SK-N-SH (cell line): ENCODE results near the gene TTC28. TPM values are rescaled to one million over a fixed set of nuclear protein-coding genes. Genes with fewer than 3 reads are reported as not detected.

Experiments
- CTCF ChIA-PET: fragments of 300-600, 350-600 bp; formaldehyde crosslinking; extraction: SDS; loops from one replicate; lab custom pipeline; 2021; lab: Yijun Ruan, JAX
- POLR2A ChIA-PET: fragments of 350-600 bp; sonication (Branson Sonifier 250); formaldehyde crosslinking; extraction: SDS; loops from one replicate; lab custom pipeline; 2020; ENCODE audit warnings: antibody characterized with exemption, inconsistent platforms; lab: Yijun Ruan, JAX
- DNase-seq: peaks from one replicate; pipeline ENCODE4 v3.0.0; 2012
- H2AFZ ChIP-seq: fragments of 200-600 bp; sonication (generic); 2 replicates; pipeline ENCODE4 v1.8.1; 2016; ENCODE audit warnings: antibody characterized with exemption, mild to moderate bottlenecking, low read depth
- H3F3A ChIP-seq: fragments of 200-600 bp; sonication (generic); replicated peaks from 2 replicates; pipeline ENCODE3; 2016; ENCODE audit warnings: antibody characterized with exemption, mild to moderate bottlenecking; ENCODE audit not compliant: insufficient read depth
- H3K27ac ChIP-seq, 2 experiments: fragments of 200-500 bp in 1 of 2; fragments of 200-600 bp in 1 of 2; sonication (Bioruptor generic) in 1 of 2; sonication (generic), shearing (Covaris generic) in 1 of 2; 2 replicates each; pipeline versions ENCODE4 v1.5.1 to v1.6.1; 2014 to 2016; ENCODE audit warnings: low read depth in 2 of 2, inconsistent platforms in 1 of 2, low read length in 1 of 2, mild to moderate bottlenecking in 1 of 2, mixed read lengths in 1 of 2
- H3K27me3 ChIP-seq: fragments of 200-600 bp; sonication (generic), shearing (Covaris generic); 2 replicates; pipeline ENCODE4 v1.6.1; 2016; ENCODE audit warnings: mixed run types; ENCODE audit not compliant: insufficient read depth
- H3K36me3 ChIP-seq, 2 experiments: fragments of 200-500 bp in 1 of 2; fragments of 200-600 bp in 1 of 2; sonication (Bioruptor generic) in 1 of 2; sonication (generic) in 1 of 2; replicated peaks in 1 of 2; 2 replicates each; pipeline versions ENCODE3 to v1.5.1; 2014 to 2016; ENCODE audit warnings: low read length in 1 of 2, mild to moderate bottlenecking in 1 of 2; ENCODE audit not compliant: insufficient read depth in 2 of 2, control insufficient read depth in 1 of 2
- H3K4me1 ChIP-seq, 2 experiments: fragments of 200-500 bp in 1 of 2; fragments of 200-600 bp in 1 of 2; sonication (Bioruptor generic) in 1 of 2; sonication (generic), shearing (Covaris generic) in 1 of 2; 2 replicates each; pipeline versions ENCODE4 v1.5.1 to v1.6.1; 2014 to 2016; ENCODE audit warnings: low read depth in 1 of 2, low read length in 1 of 2, mixed run types in 1 of 2; ENCODE audit not compliant: insufficient read depth in 2 of 2, control insufficient read depth in 1 of 2
- H3K4me2 ChIP-seq: fragments of 200-600 bp; sonication (generic), shearing (Covaris generic); 2 replicates; pipeline ENCODE4 v1.6.1; 2017; ENCODE audit warnings: mixed run types
- H3K4me3 ChIP-seq, 2 experiments: fragments of 200-500 bp in 1 of 2; fragments of 200-600 bp in 1 of 2; sonication (Bioruptor generic) in 1 of 2; sonication (generic), shearing (Covaris generic) in 1 of 2; 2 replicates each; pipeline versions ENCODE4 v1.5.1 to v1.8.1; 2014 to 2016; ENCODE audit warnings: low read depth in 2 of 2, inconsistent platforms in 1 of 2, low read length in 1 of 2, mild to moderate bottlenecking in 1 of 2, mixed read lengths in 1 of 2, moderate library complexity in 1 of 2
- H3K79me2 ChIP-seq: fragments of 200-600 bp; sonication (generic); 2 replicates; pipeline ENCODE4 v1.8.1; 2017; ENCODE audit warnings: mild to moderate bottlenecking; ENCODE audit not compliant: insufficient read depth
- H3K9ac ChIP-seq: fragments of 200-600 bp; sonication (generic); 2 replicates; pipeline ENCODE4 v1.6.1; 2017; ENCODE audit warnings: mixed run types
- H3K9me2 ChIP-seq: fragments of 200-600 bp; sonication (generic); 2 replicates; pipeline ENCODE4 v1.6.1; 2017; ENCODE audit warnings: mixed run types
- H3K9me3 ChIP-seq: fragments of 200-600 bp; sonication (generic); 2 replicates; pipeline ENCODE4 v1.6.1; 2017; ENCODE audit warnings: mixed run types, mild to moderate bottlenecking, moderate library complexity
- H4K20me1 ChIP-seq: fragments of 200-600 bp; sonication (generic); 2 replicates; pipeline ENCODE4 v1.6.1; 2017; ENCODE audit warnings: mild to moderate bottlenecking, mixed run types; ENCODE audit not compliant: insufficient read depth
- CHD2 ChIP-seq: fragments of 150-350 bp; IDR thresholded peaks from 2 replicates; pipeline ENCODE4 v1.6.1; 2018; ENCODE audit warnings: low read length; ENCODE audit not compliant: partially characterized antibody
- EP300 ChIP-seq, 2 experiments: IDR thresholded peaks; 2 replicates each; pipeline versions ENCODE4 v1.4.0 to v1.6.1; 2012; ENCODE audit warnings: borderline replicate concordance in 1 of 2, low read depth in 1 of 2, low read length in 1 of 2
- EZH2phosphoT487 ChIP-seq: fragments of 200-600 bp; sonication (generic); IDR thresholded peaks from 2 replicates; pipeline ENCODE4 v1.6.1; 2017; ENCODE audit warnings: low read depth, mixed run types, mild to moderate bottlenecking, antibody characterized with exemption, moderate library complexity, borderline replicate concordance
- FOSL2 ChIP-seq: IDR thresholded peaks from 2 replicates; pipeline ENCODE4 v1.4.0; 2012; ENCODE audit warnings: low read depth, mild to moderate bottlenecking, moderate library complexity, borderline replicate concordance
- GABPA ChIP-seq: IDR thresholded peaks from 2 replicates; pipeline ENCODE4 v1.4.0; 2012; ENCODE audit warnings: low read depth, mild to moderate bottlenecking
- JUND ChIP-seq: IDR thresholded peaks from 2 replicates; pipeline ENCODE4 v1.4.0; 2012
- MEF2A ChIP-seq: IDR thresholded peaks from 2 replicates; pipeline ENCODE4 v1.4.0; 2012; ENCODE audit warnings: low read depth, borderline replicate concordance
- MXI1 ChIP-seq: IDR thresholded peaks from 2 replicates; pipeline ENCODE4 v1.6.1; 2012; ENCODE audit warnings: mild to moderate bottlenecking, low read depth, low read length, improper control_type of control experiment
- NRF1 ChIP-seq: IDR thresholded peaks from 2 replicates; pipeline ENCODE4 v1.6.1; 2012; ENCODE audit warnings: low read depth, mild to moderate bottlenecking, low read length
- RCOR1 ChIP-seq: fragments of 150-350 bp; IDR thresholded peaks from 2 replicates; pipeline ENCODE4 v1.6.1; 2017; ENCODE audit warnings: antibody characterized with exemption, low read length
- REST ChIP-seq: IDR thresholded peaks from 2 replicates; pipeline ENCODE4 v1.6.1; 2012; ENCODE audit warnings: mild to moderate bottlenecking, low read depth, low read length, moderate library complexity
- RXRA ChIP-seq: IDR thresholded peaks from 2 replicates; pipeline ENCODE4 v1.4.0; 2012; ENCODE audit warnings: low read depth, mild to moderate bottlenecking, borderline replicate concordance
- SIN3A ChIP-seq: IDR thresholded peaks from 2 replicates; pipeline ENCODE4 v1.6.1; 2012; ENCODE audit warnings: low read depth, mild to moderate bottlenecking, low read length, moderate library complexity, borderline replicate concordance
- SMC3 ChIP-seq: IDR thresholded peaks from 2 replicates; pipeline ENCODE4 v1.6.1; 2012; ENCODE audit warnings: low read depth, low read length, improper control_type of control experiment
- TAF1 ChIP-seq: IDR thresholded peaks from 2 replicates; pipeline ENCODE4 v1.6.1; 2012; ENCODE audit warnings: low read depth, mild to moderate bottlenecking, low read length, moderate library complexity, borderline replicate concordance
- TCF12 ChIP-seq: IDR thresholded peaks from 2 replicates; pipeline ENCODE4 v1.4.0; 2012
- ZBTB33 ChIP-seq: IDR thresholded peaks from 2 replicates; pipeline ENCODE4 v1.4.0; 2012; ENCODE audit warnings: low read depth, borderline replicate concordance
- WGBS: methylation state at CpG from one replicate; pipeline ENCODE4 v1.1.6; 2017; ENCODE audit warnings: low lambda C conversion rate; 5-methylcytosine and 5-hydroxymethylcytosine counted together
- polyA plus RNA-seq, 3 experiments: library from polyadenylated mRNA; depleted of rRNA; stranded (reverse); fragments of >200 nt; gene quantifications; 2 replicates each; pipeline ENCODE4 v1.2.3, GENCODE V29; 2012
- TF ChIP-seq, protein P1 (sequence below): fragments of 150-350 bp; IDR thresholded peaks from 2 replicates; pipeline ENCODE4 v1.6.1; 2016; ENCODE audit warnings: mild to moderate bottlenecking, low read depth, low read length

The TTC28 gene
- polyA plus RNA-seq, 1 of the 3 experiments (the other 2 are of a cell fraction), result 5.9 TPM

GRCh38 chr22:28314959-28315358, 364.7 kb downstream of the TTC28 start:
- H3K9me2 ChIP-seq, result no peaks in the 10 kb centered on the region
- H3K79me2 ChIP-seq, result peaks cover 3% of the 10 kb centered on the region; the same call in 1 of the 2 replicates
- H3K4me3 ChIP-seq, result no peak overlapping the region
- H2AFZ ChIP-seq, result no peak overlapping the region
- TF ChIP-seq TCF12 (no peak), MEF2A (no peak), MXI1 (no peak), FOSL2 (no peak), RCOR1 (no peak), JUND (no peak), EP300 (IDR thresholded peaks at IDR 0.05; ENCODE audit: borderline replicate concordance in 1 of 2, low read depth in 1 of 2, low read length in 1 of 2) (no peak), REST (no peak), SMC3 (no peak), CHD2 (no peak)
- TF ChIP-seq, protein P1, sequence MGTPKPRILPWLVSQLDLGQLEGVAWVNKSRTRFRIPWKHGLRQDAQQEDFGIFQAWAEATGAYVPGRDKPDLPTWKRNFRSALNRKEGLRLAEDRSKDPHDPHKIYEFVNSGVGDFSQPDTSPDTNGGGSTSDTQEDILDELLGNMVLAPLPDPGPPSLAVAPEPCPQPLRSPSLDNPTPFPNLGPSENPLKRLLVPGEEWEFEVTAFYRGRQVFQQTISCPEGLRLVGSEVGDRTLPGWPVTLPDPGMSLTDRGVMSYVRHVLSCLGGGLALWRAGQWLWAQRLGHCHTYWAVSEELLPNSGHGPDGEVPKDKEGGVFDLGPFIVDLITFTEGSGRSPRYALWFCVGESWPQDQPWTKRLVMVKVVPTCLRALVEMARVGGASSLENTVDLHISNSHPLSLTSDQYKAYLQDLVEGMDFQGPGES, result no peak
- POLR2A ChIA-PET, result no interaction called here
- 77% methylated on average over 1 of the region's 1 CpG for WGBS
- H3K36me3 ChIP-seq, result no peaks in the 10 kb centered on the region
- H3K27me3 ChIP-seq, result no peaks in the 10 kb centered on the region
- CTCF ChIA-PET, result no interaction called here
- DNase-seq, result no peak
- no peaks in the 10 kb centered on the region for H3K4me1 ChIP-seq
- H3F3A ChIP-seq, result no peaks in the 10 kb centered on the region
- H3K27ac ChIP-seq, result no peak overlapping the region
- no peaks in the 10 kb centered on the region for H4K20me1 ChIP-seq
- H3K4me2 ChIP-seq, result no peak overlapping the region
- no peaks in the 10 kb centered on the region for H3K9me3 ChIP-seq
- no peak overlapping the region for H3K9ac ChIP-seq

GRCh38 chr22:28310299-28310698, 369.3 kb downstream of the TTC28 start:
- POLR2A ChIA-PET, result no interaction called here
- Histone ChIP-seq H4K20me1 (no peaks in the 10 kb centered on the region), H3K9ac (no peak overlapping the region), H3K4me2 (no peak overlapping the region), H3K27me3 (no peaks in the 10 kb centered on the region), H3K9me2 (no peaks in the 10 kb centered on the region), H3K79me2 (peaks cover 4% of the 10 kb centered on the region; the same call in 1 of the 2 replicates), H3F3A (no peaks in the 10 kb centered on the region), H3K4me3 (no peak overlapping the region), H2AFZ (no peak overlapping the region), H3K36me3 (peaks cover 6% of the 10 kb centered on the region in 2 experiments), H3K9me3 (no peaks in the 10 kb centered on the region), H3K4me1 (no peaks in the 10 kb centered on the region), H3K27ac (no peak overlapping the region)
- no peak for DNase-seq
- WGBS, result 92% methylated on average over 1 of the region's 1 CpG
- CTCF ChIA-PET, result no interaction called here
- no peak for TF ChIP-seq ZBTB33
- no peak for TF ChIP-seq JUND
- no peak for TF ChIP-seq GABPA
- no peak for TF ChIP-seq NRF1
- TF ChIP-seq EZH2phosphoT487, result no peak
- no peak for TF ChIP-seq SMC3
- TF ChIP-seq REST, result no peak
- TF ChIP-seq MEF2A, result no peak
- no peak for TF ChIP-seq RXRA
- no peak for TF ChIP-seq SIN3A
- no peak for TF ChIP-seq TAF1
